ENCODE data around the gene KLB.

DNA sequence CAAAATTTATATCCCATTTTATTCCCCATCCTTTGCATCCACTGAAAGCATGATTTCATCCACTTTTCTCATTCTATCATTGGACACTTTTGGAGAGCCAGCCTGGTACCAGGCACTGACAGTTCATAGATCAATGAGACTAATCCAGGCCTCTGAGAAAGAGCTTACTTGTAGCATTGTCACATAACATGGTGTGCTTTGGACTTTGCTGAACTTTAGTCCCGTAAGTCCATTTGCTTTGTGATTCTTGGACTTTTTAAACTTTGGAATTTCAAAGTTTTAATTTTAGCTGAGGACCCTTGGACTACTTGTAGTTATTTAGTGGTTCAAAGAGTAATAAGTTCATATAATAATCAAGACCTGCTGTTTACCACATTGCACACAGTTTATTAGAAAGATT, 63.7 kb downstream of the KLB start:
- TF ChIP-seq, protein P1, sequence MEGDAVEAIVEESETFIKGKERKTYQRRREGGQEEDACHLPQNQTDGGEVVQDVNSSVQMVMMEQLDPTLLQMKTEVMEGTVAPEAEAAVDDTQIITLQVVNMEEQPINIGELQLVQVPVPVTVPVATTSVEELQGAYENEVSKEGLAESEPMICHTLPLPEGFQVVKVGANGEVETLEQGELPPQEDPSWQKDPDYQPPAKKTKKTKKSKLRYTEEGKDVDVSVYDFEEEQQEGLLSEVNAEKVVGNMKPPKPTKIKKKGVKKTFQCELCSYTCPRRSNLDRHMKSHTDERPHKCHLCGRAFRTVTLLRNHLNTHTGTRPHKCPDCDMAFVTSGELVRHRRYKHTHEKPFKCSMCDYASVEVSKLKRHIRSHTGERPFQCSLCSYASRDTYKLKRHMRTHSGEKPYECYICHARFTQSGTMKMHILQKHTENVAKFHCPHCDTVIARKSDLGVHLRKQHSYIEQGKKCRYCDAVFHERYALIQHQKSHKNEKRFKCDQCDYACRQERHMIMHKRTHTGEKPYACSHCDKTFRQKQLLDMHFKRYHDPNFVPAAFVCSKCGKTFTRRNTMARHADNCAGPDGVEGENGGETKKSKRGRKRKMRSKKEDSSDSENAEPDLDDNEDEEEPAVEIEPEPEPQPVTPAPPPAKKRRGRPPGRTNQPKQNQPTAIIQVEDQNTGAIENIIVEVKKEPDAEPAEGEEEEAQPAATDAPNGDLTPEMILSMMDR (IDR thresholded peaks at IDR 0.05; ENCODE audit: low read depth, low read length, missing input control) = no peak
- TF ChIP-seq, protein P2, sequence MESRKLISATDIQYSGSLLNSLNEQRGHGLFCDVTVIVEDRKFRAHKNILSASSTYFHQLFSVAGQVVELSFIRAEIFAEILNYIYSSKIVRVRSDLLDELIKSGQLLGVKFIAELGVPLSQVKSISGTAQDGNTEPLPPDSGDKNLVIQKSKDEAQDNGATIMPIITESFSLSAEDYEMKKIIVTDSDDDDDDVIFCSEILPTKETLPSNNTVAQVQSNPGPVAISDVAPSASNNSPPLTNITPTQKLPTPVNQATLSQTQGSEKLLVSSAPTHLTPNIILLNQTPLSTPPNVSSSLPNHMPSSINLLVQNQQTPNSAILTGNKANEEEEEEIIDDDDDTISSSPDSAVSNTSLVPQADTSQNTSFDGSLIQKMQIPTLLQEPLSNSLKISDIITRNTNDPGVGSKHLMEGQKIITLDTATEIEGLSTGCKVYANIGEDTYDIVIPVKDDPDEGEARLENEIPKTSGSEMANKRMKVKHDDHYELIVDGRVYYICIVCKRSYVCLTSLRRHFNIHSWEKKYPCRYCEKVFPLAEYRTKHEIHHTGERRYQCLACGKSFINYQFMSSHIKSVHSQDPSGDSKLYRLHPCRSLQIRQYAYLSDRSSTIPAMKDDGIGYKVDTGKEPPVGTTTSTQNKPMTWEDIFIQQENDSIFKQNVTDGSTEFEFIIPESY (IDR thresholded peaks at IDR 0.05) = peak; percentile 19
- TF ChIP-seq JUND (IDR thresholded peaks at IDR 0.05) (peak in 1 of 2 donors; percentile 55), GABPA (IDR thresholded peaks at IDR 0.05 in 1 of 2, conservative IDR thresholded peaks at IDR 0.05 in 1 of 2) (no peak)
- TF ChIP-seq, protein P3, sequence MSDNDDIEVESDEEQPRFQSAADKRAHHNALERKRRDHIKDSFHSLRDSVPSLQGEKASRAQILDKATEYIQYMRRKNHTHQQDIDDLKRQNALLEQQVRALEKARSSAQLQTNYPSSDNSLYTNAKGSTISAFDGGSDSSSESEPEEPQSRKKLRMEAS (IDR thresholded peaks at IDR 0.05) = peak; percentile 46
- TF ChIP-seq, protein P4, sequence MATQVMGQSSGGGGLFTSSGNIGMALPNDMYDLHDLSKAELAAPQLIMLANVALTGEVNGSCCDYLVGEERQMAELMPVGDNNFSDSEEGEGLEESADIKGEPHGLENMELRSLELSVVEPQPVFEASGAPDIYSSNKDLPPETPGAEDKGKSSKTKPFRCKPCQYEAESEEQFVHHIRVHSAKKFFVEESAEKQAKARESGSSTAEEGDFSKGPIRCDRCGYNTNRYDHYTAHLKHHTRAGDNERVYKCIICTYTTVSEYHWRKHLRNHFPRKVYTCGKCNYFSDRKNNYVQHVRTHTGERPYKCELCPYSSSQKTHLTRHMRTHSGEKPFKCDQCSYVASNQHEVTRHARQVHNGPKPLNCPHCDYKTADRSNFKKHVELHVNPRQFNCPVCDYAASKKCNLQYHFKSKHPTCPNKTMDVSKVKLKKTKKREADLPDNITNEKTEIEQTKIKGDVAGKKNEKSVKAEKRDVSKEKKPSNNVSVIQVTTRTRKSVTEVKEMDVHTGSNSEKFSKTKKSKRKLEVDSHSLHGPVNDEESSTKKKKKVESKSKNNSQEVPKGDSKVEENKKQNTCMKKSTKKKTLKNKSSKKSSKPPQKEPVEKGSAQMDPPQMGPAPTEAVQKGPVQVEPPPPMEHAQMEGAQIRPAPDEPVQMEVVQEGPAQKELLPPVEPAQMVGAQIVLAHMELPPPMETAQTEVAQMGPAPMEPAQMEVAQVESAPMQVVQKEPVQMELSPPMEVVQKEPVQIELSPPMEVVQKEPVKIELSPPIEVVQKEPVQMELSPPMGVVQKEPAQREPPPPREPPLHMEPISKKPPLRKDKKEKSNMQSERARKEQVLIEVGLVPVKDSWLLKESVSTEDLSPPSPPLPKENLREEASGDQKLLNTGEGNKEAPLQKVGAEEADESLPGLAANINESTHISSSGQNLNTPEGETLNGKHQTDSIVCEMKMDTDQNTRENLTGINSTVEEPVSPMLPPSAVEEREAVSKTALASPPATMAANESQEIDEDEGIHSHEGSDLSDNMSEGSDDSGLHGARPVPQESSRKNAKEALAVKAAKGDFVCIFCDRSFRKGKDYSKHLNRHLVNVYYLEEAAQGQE (IDR thresholded peaks at IDR 0.05) = peak; percentile 40
